Coronary artery (tissue), 2 donors: Measurements from ENCODE around the gene GALNT17.
"Not testable (repeated sequence)": the region's sequence is repeated elsewhere in the genome, so short reads cannot be mapped to it uniquely, and the experiment has no call there.

ENCODE experiments used
- DNase-seq: peaks from one replicate; pipeline ENCODE4 v3.0.0-alpha.2; 2017; ENCODE audit warnings: low spot score
- H3K27ac ChIP-seq, 2 donors: fragments of 200-600 bp; sonication (generic); one replicate each; pipeline ENCODE4 v1.5.1; 2016 to 2019
- H3K4me3 ChIP-seq: fragments of 200-600 bp; sonication (generic); 2 replicates; pipeline ENCODE4 v1.5.1; 2016; ENCODE audit warnings: mild to moderate bottlenecking, moderate library complexity
- TF ChIP-seq, protein P1 (sequence below): fragments of 200-600 bp; sonication (generic); IDR thresholded peaks from one replicate; pipeline ENCODE4 v1.5.1; 2019; ENCODE audit warnings: antibody characterized with exemption

Gene GALNT17

DNA sequence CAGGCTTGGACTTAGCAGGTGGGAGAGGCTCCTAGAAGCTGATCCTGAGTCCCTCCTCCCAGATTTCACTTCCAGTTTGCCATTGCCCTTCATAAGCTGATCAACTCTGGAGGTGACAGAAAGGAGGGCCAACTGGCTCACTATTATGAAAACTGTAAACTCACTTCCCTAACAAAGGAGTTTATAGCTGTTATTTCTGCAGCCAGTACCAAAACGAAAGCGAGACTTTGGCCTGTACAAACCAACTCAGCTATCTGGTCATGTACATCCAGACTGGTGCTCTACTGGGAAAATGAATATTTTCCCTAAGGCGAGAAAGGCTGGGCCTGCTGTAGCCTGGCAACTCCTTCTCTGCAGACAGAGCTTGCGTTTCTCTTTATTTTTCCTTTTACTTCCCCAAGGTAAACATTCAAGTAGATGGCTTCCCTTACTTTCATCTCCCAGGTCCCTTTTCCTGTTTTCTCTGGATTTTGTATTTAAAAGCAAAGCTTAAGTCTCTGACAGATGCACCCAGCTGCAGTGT lies 54.7 kb downstream of the GALNT17 start:
- TF ChIP-seq, protein P1, sequence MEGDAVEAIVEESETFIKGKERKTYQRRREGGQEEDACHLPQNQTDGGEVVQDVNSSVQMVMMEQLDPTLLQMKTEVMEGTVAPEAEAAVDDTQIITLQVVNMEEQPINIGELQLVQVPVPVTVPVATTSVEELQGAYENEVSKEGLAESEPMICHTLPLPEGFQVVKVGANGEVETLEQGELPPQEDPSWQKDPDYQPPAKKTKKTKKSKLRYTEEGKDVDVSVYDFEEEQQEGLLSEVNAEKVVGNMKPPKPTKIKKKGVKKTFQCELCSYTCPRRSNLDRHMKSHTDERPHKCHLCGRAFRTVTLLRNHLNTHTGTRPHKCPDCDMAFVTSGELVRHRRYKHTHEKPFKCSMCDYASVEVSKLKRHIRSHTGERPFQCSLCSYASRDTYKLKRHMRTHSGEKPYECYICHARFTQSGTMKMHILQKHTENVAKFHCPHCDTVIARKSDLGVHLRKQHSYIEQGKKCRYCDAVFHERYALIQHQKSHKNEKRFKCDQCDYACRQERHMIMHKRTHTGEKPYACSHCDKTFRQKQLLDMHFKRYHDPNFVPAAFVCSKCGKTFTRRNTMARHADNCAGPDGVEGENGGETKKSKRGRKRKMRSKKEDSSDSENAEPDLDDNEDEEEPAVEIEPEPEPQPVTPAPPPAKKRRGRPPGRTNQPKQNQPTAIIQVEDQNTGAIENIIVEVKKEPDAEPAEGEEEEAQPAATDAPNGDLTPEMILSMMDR = no peak
- H3K4me3 ChIP-seq = no peak overlapping the region
- no peak overlapping the region for H3K27ac ChIP-seq
- DNase-seq = no peak

DNA sequence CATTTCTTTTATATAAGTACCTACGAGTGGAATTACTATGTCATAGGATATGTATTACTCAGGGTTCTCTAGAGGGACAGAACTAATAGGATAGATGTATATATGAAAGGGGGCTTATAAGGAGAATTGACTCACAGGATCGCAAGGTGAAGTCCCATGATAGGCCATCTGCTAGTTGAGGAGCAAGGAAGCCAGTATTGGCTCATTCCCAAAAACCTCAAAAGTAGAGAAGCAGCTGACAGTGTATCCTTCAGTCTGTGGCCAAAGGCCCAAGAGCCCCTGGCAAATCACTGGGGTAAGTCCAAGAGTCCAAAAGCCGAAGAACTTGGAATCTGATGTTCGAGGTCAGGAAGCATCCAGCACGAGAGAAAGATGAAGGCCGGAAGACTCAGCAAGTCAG lies 59.8 kb downstream of the GALNT17 start:
- TF ChIP-seq, protein P1 = no peak
- Histone ChIP-seq H3K27ac (no peak overlapping the region), H3K4me3 (no peak overlapping the region)
- DNase-seq = no peak

DNA sequence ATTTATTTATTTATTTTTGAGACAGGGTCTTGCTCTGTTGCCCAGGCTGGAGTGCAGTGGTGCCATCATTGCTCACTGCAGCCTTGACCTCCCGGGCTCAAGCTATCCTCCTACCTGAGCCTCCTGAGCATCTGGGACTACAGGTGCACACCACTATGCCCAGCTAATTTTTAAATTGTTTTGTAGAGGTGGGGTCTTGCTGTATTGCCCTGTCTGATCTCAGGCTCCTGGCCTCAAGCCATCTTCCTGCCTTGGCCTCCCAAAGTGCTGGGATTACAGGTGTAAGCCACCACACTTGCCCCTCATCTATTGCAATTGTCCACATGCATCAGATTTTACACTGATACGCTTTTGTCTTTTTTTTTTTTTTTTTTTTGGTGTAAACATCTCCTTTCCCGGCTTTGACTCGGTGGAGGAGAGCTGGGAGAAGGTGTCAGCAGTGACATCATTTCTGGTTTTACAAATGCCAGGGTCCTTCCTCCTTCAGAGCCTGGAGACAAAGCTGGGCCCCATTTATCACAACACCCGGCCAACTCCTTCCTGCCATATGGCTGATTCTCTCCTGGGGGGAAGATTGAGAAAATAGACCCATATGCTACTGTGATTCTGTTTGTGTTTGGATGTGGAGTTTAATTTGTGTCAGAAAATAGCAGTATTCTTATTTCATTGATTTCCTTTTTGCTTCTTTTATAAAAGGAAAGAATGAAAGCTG lies 61.3 kb downstream of the GALNT17 start:
- TF ChIP-seq, protein P1 = no peak
- no peak for DNase-seq
- Histone ChIP-seq H3K27ac (no peak overlapping the region), H3K4me3 (no peak overlapping the region)

DNA sequence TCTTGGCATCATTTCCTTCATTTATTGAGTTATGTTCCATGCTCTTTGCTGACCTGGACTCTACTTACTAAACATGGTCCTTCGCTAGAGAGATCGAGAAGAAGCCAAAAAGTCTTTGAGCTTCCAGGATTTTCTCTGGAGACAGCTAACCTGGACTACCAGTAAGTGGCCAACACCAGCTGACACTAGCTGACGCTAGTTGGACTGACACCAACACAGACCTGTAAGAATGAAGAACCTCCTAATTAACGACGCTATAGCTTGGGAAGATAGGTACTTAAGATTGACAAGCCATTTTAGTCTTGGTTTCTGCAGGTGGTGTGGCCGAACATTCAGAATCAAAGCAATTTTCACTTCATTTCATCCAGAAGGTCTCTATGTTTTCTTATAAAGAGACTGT lies 66.4 kb downstream of the GALNT17 start:
- TF ChIP-seq, protein P1 = no peak
- DNase-seq = no peak
- peak overlapping the region; percentile 27 to 60 for H3K27ac ChIP-seq
- H3K4me3 ChIP-seq = no peak overlapping the region

DNA sequence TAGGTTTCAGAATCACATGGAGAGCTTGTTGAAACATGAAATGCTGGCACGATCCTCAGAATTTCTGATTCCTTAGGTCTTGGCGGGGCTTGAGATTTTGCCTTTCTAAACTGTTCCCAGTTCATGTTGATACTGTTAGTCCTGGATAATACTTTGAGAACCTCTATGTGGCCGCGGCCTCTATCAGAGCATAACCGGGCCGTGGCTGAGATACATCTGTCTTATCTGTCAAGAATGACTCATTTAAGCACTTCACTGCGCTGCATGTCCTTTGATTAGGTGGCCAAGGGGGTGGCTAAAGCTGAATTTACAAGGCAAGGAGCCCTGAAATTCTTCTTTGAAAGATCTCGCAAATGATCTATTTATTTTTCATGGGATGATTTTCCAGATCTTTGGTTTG lies 66.9 kb downstream of the GALNT17 start:
- Histone ChIP-seq H3K4me3 (no peak overlapping the region), H3K27ac (peak overlapping the region; percentile 27 to 60)
- TF ChIP-seq, protein P1 = no peak
- DNase-seq = no peak

DNA sequence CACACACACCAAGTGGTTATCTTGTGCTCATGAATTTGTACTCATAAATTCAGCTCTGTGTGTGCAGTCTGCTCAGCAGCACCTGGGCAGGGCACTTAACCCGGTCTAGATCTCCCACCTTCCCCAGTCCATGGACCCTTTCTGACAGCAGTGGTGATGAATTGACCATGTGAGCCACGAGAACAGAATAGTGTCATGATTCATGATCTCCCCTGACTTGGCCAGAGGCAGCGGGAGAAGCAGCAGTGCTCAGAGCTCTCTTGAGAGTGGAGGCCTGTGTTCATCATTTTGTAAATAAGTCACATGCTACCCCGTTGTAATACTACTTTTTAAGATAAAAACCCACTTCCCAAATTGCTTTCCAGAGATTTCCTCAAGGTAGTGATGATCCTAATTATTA lies 74.2 kb downstream of the GALNT17 start:
- Histone ChIP-seq H3K27ac (no peak overlapping the region), H3K4me3 (no peak overlapping the region)
- TF ChIP-seq, protein P1 = no peak
- no peak for DNase-seq

DNA sequence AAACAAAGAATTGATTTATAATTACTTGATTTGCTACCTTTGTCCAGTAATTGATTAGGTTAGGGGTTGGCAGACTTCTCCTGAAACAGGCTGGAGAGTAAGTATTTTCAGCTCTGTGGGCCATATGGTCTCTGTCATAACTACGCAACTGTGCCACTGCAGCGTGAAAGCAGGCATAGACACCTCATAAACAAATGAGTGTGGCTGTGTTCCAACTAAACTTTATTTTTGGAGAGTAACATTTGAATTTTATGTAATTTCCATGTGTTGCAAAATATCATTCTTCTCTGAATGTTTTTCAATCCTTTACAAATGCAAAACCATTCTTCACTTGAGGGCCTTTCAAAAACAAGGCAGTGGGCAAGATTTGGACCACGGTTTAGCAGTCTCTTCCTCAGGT lies 76.9 kb downstream of the GALNT17 start:
- TF ChIP-seq, protein P1 = no peak
- Histone ChIP-seq H3K4me3 (no peak overlapping the region), H3K27ac (no peak overlapping the region)
- DNase-seq = no peak

DNA sequence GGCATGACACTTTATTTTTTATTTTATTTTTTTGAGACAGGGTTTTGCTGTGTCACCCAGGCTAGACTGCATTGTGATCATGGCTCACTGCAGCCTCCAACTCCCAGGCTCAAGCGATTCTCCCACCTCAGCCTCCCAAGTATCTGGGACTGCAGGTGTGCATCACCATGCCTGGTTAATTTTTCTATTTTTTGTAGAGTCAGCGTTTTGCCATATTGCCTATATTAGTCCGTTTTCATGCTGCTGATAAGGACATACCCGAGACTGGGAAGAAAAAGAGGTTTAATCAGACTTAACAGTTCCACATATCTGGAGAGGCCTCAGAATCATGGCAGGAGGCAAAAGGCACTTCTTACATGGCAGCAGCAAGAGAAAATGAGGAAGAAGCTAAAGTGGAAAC lies 77.5 kb downstream of the GALNT17 start:
- H3K27ac ChIP-seq, H3K4me3 ChIP-seq, DNase-seq: not testable (repeated sequence)
